ENCODE data around the gene KIF13A.

KIF13A gene

GRCh38 chr6:17899491-17899890 is 87.9 kb downstream of the KIF13A start:
- no peaks in the 10 kb centered on the region for H3K4me1 ChIP-seq (ENCODE audit: low read length)
- H3K9me3 ChIP-seq (replicated peaks; ENCODE audit: insufficient read depth, low read length), result no peaks in the 10 kb centered on the region
- no peaks in the 10 kb centered on the region for H3K79me2 ChIP-seq (ENCODE audit: low read length)
- no peak for DNase-seq
- no peak overlapping the region for H3K27ac ChIP-seq (ENCODE audit: low read length)
- TF ChIP-seq EZH2 (optimal IDR thresholded peaks at IDR 0.05; ENCODE audit: low read depth, low read length) (no peak), EZH2phosphoT487 (IDR thresholded peaks at IDR 0.05; ENCODE audit: low read length) (no peak), CTCF (IDR thresholded peaks at IDR 0.05; ENCODE audit: low read length) (no peak)
- H3K4me2 ChIP-seq (ENCODE audit: low read depth, low read length), result no peak overlapping the region
- H3K4me3 ChIP-seq (ENCODE audit: low read length), result no peak overlapping the region
- H4K20me1 ChIP-seq (ENCODE audit: insufficient read depth, low read length), result no peaks in the 10 kb centered on the region
- no peaks in the 10 kb centered on the region for H3K36me3 ChIP-seq (replicated peaks; ENCODE audit: insufficient read depth, low read length)
- H3K9ac ChIP-seq (ENCODE audit: low read length), result no peak overlapping the region
- no peaks in the 10 kb centered on the region for H3K27me3 ChIP-seq (replicated peaks; ENCODE audit: insufficient read depth, low read length)
- H3F3A ChIP-seq (ENCODE audit: insufficient read depth, low read length), result no peaks in the 10 kb centered on the region
- no peak overlapping the region for H2AFZ ChIP-seq (ENCODE audit: low read length)
- no peaks in the 10 kb centered on the region for H3K9me2 ChIP-seq (replicated peaks; ENCODE audit: insufficient read depth, low read length)

- no peaks in the 10 kb centered on the region for H3K27me3 ChIP-seq (replicated peaks; ENCODE audit: insufficient read depth, low read length)
- H4K20me1 ChIP-seq (ENCODE audit: insufficient read depth, low read length), result no peaks in the 10 kb centered on the region
- no peaks in the 10 kb centered on the region for H3K36me3 ChIP-seq (replicated peaks; ENCODE audit: insufficient read depth, low read length)
- H3K4me3 ChIP-seq (ENCODE audit: low read length), result no peak overlapping the region
- H3K79me2 ChIP-seq (ENCODE audit: low read length), result no peaks in the 10 kb centered on the region
- H3K9ac ChIP-seq (ENCODE audit: low read length), result no peak overlapping the region
- H3K4me1 ChIP-seq (ENCODE audit: low read length), result no peaks in the 10 kb centered on the region
- no peak for TF ChIP-seq EZH2phosphoT487 (IDR thresholded peaks at IDR 0.05; ENCODE audit: low read length)
- no peak for TF ChIP-seq EZH2 (optimal IDR thresholded peaks at IDR 0.05; ENCODE audit: low read depth, low read length)
- no peak for TF ChIP-seq CTCF (IDR thresholded peaks at IDR 0.05; ENCODE audit: low read length)
- DNase-seq, result no peak
- no peaks in the 10 kb centered on the region for H3K9me3 ChIP-seq (replicated peaks; ENCODE audit: insufficient read depth, low read length)
- no peaks in the 10 kb centered on the region for H3F3A ChIP-seq (ENCODE audit: insufficient read depth, low read length)
- no peak overlapping the region for H2AFZ ChIP-seq (ENCODE audit: low read length)
- no peaks in the 10 kb centered on the region for H3K9me2 ChIP-seq (replicated peaks; ENCODE audit: insufficient read depth, low read length)
- H3K27ac ChIP-seq (ENCODE audit: low read length), result no peak overlapping the region
- no peak overlapping the region for H3K4me2 ChIP-seq (ENCODE audit: low read depth, low read length)
Measured at GRCh38 chr6:17897681-17898080, 89.8 kb downstream of the KIF13A start.

- TF ChIP-seq EZH2phosphoT487 (IDR thresholded peaks at IDR 0.05; ENCODE audit: low read length) (no peak), EZH2 (optimal IDR thresholded peaks at IDR 0.05; ENCODE audit: low read depth, low read length) (no peak), CTCF (IDR thresholded peaks at IDR 0.05; ENCODE audit: low read length) (no peak)
- no peaks in the 10 kb centered on the region for H3K79me2 ChIP-seq (ENCODE audit: low read length)
- H3K36me3 ChIP-seq (replicated peaks; ENCODE audit: insufficient read depth, low read length), result no peaks in the 10 kb centered on the region
- no peaks in the 10 kb centered on the region for H3K9me3 ChIP-seq (replicated peaks; ENCODE audit: insufficient read depth, low read length)
- no peak overlapping the region for H2AFZ ChIP-seq (ENCODE audit: low read length)
- no peak overlapping the region for H3K4me3 ChIP-seq (ENCODE audit: low read length)
- no peaks in the 10 kb centered on the region for H3F3A ChIP-seq (ENCODE audit: insufficient read depth, low read length)
- H3K4me2 ChIP-seq (ENCODE audit: low read depth, low read length), result no peak overlapping the region
- no peak overlapping the region for H3K27ac ChIP-seq (ENCODE audit: low read length)
- no peak overlapping the region for H3K9ac ChIP-seq (ENCODE audit: low read length)
- H3K27me3 ChIP-seq (replicated peaks; ENCODE audit: insufficient read depth, low read length), result no peaks in the 10 kb centered on the region
- H3K4me1 ChIP-seq (ENCODE audit: low read length), result no peaks in the 10 kb centered on the region
- no peaks in the 10 kb centered on the region for H3K9me2 ChIP-seq (replicated peaks; ENCODE audit: insufficient read depth, low read length)
- H4K20me1 ChIP-seq (ENCODE audit: insufficient read depth, low read length), result no peaks in the 10 kb centered on the region
- DNase-seq, result no peak
Measured at GRCh38 chr6:17894905-17895304, 92.5 kb downstream of the KIF13A start.

All from MM.1S (cell line).